Fibroblast of skin of right biceps (primary cell): ENCODE measurements around the gene FCHSD2.
"Not testable (repeated sequence)": the region's sequence is repeated elsewhere in the genome, so short reads cannot be mapped to it uniquely, and the experiment has no call there.

Source experiments
- DNase-seq: peaks from one replicate; pipeline ENCODE4 v3.0.0-alpha.2; 2013

The FCHSD2 gene

DNA sequence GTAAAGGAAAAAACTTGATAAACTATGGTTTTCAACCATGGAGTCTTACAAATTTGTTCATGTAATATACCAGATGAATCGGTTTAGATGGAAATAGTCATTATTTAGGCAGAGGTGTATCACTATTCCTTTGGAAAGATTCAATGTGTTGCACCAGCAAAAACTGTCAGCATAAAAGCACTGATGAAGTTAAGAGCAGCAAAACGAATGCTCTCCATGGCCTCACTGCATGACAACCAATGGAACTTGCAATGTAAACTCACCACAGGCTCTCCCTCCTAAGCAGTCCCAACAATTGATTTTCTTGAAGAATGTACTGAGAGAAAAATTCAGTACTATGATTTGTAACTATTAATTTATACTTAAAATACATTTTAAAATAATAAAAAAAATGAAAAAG, 139.9 kb downstream of the FCHSD2 start:
- no peak for DNase-seq

DNA sequence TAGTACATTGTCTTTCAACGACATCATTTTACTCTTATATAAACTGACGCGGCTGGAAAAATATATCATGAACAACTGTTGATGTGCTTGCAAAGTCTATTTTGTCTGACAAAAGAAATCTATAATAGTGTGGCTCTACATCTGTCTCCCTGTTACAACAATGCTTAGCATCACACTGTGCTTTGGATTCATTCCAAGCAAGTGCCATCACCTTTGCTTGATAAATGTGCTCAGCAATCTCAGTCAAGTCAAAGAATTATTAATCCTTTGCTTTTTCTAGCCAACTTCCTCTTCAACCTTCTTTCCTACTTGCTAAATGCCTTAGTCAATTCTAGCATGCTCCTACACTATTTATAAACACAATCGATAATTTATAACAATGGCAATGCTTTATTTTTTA, 140.5 kb downstream of the FCHSD2 start:
- DNase-seq = peak; percentile 48

DNA sequence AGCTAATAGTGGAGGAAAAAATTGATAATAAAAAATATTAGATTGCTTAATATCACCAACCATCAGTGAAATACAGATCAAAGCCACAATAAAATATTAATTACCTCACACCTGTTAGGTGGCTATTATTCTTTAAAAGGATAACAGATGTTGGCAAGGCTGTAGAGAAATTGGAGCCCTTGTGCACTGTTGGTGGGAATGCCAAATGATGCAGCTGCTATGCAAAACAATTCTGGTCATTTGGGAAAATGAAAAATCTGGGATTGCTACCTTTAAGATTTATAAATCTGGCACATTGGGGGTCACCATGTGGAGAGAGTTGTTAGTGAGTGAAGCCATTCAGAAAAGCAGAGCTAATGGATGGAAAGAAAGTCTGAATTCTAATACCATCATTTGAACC, 143.4 kb downstream of the FCHSD2 start:
- no peak for DNase-seq

DNA sequence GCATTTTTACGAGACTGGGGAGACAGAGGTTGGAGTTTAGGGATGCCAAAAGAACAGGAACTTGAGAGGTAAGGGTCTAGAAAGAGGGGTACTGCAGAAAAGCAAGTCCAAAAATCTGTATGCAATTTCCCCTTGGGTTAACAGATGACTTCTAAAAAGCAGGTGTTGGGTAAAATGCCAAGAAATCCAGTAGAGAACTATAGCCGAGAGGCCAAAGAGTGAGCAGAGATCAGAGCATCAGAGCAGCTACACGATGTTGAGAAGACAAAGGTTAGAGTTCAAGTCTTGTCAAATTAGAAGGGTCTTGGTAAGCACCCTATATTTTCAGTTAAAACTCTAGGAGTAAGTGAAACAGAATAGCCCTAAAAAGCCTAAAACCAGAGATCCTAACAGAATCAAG, 145.2 kb downstream of the FCHSD2 start:
- no peak for DNase-seq

DNA sequence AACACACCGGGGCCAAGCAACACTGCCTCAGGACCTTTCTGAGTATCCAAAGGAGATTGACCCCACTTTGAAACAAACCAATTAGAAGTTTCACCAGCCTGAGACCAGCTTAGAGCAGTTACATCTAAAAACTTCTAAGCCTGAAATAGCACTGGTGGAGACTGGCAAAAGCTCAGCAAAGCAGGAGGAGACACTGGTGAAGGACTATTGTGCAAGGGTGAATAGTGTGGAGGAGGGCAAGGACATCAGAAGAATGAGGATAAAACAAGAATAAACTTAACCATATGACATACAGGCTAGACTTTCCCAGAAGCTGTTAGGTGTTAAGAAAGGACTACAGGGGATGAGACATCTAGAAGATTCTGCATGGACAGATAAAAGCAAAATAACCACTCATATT, 152.4 kb downstream of the FCHSD2 start:
- DNase-seq = no peak

DNA sequence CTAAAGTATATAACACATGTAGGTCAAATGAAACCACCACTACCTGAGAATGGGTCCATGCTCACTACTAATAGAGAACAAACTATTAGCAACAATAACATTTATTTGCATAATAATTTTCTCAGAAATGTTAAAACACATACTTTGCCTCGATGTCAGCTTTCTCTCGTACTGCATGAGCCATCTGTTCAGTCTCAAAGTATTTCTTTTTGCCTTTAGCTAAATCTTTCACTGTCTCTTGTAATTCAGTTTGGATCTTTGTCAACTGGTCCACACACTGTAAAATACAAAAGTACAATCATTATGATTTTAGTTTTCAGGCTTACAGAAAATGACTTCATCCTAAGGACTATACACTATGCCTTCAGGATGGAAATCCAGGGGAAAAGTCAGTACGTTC, 153.3 kb downstream of the FCHSD2 start:
- no peak for DNase-seq

DNA sequence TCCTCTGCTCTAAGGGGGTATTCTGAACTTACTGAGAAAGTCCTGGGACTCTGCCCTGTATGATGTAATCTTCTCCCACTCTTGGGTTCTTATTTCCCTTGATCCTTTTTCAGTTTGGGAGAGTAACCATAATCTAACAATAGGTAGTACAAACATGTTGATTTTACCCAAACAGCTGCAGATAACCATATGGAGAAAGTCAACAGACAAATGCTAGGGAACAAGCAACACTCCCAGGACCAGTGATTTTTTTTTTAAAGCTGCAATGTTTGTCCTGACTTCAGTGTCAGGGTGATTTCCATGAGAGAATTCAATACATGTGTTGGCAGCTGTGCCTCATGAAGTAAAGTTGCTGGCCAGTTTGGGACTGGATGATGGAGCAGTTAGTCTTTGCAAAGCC, 156.5 kb downstream of the FCHSD2 start:
- DNase-seq = no peak

DNA sequence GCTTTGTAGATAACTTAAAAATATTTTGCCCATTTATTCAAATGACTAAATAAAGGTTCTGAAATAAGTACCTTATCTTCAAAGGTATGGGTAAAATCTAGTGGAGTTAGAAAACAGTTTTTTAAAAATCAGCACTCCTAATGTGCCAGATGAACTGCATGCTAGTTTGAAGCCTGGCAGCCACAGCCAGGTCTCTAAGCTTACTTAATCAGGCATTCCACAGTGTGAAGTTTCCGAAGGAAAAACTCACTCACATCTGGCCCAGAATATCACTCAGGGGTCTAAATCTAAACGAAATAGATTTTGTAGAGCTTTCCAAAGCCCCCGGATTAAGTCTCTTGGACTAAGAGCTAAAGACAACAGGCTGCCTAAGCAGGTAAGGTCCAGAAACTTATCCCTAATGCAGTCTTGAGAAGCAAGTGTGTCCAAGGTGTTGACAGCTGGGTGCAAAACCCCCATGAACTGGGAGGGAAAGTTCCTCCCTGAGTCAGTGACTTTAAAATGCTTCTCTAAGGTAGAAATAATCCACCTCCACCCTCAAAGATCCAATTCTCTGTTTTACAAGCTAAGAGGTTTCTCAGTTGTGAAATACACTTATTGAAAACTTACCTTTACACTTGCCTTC, 157.6 kb downstream of the FCHSD2 start:
- DNase-seq = no peak

DNA sequence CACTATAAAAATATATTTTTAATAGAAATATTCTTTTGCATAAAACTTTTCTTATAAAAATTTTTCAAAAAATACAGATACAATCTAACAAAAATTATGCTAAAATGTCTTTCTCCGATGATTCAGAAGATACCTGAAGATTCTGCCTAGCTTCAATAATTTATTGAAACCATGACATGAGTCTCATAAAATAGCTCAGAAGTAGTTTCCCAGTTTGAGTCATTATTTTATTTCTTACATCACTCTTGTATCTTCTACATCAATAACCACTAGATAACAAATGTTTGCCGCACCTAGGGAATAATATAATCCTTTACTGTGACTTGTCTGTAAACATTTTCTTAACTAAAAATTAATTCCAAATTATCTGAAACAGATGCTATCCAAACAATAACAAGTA, 158.6 kb downstream of the FCHSD2 start:
- no peak for DNase-seq

DNA sequence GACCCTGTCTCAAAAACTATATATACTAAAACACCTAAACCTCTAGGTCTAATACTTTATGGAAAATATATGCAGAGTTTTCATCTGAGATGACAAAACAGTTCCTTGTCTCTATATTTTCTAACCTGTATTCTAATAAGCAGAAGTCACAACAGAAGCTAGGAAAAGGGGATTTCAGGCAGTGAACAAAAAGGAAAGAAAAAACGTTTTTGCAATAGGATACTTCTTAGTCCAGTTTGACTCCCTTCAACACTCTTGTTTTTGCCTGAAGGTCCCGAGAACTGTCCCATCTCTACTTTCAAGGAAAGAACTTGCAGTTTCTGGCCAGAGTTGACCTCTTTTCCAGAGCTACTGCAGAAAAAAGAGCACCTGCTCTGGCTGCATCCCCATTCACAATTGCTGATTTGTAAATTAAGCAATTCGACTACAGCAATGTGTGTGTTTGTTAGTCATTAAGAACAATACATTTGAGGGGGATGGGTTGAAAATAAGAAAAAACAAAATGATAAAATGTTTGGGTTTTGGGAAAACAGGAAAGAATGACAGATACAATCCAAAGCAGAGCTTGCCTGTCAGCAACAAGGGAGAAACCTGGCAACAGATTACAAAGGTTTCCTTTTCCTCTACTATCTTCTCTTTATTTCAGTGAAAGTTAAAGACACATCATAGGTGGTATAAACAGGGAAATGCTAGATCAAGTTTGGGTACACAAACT, 160.0 kb downstream of the FCHSD2 start:
- no peak for DNase-seq

DNA sequence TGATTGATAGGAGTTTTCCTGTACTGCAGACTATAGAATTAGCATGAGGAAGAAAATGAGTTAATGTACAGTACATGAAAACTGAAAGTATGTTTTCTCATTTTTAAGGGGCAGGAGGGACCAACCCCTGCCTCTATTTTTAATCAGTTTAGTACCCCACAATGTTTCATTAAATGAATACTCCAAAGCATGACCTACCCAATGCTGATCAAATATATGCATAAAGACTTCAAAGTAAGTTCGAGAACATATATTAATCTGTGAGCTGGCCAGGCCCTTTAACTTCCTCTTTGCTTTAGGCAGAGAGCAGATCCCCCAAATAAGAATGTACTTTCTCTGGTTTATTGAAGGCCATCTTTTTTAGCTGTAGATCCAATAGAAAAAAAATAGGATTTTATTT, 161.0 kb downstream of the FCHSD2 start:
- DNase-seq = no peak

DNA sequence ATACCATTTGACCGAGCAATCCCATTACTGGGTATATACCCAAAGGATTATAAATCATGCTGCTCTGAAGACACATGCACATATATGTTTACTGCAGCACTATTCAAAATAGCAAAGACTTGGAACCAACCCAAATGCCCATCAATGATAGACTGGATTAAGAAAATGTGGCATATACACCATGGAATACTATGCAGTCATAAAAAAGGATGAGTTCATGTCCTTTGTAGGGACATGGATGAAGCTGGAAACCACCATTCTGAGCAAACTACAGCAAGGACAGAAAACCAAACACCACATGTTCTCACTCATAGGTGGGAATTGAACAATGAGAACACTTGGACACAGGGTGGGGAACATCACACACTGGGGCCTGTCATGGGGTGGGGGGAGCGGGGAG, 164.3 kb downstream of the FCHSD2 start:
- DNase-seq = not testable (repeated sequence)

DNA sequence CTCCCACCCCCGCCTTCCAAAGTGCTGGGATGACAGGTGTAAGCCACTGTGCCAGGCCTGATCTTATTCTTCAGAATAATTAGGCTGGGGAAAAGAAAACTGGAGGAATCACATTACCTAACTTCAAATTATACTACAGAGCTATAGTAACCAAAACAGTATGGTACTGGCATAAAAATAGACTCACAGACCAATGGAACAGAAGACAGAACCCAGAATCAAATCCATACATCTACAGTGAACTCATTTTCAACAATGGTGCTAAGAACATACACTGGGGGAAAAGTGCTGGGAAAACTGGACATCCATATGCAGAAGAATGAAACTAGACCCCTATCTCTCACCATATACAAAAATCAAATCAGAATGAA, 165.6 kb downstream of the FCHSD2 start:
- not testable (repeated sequence) for DNase-seq

DNA sequence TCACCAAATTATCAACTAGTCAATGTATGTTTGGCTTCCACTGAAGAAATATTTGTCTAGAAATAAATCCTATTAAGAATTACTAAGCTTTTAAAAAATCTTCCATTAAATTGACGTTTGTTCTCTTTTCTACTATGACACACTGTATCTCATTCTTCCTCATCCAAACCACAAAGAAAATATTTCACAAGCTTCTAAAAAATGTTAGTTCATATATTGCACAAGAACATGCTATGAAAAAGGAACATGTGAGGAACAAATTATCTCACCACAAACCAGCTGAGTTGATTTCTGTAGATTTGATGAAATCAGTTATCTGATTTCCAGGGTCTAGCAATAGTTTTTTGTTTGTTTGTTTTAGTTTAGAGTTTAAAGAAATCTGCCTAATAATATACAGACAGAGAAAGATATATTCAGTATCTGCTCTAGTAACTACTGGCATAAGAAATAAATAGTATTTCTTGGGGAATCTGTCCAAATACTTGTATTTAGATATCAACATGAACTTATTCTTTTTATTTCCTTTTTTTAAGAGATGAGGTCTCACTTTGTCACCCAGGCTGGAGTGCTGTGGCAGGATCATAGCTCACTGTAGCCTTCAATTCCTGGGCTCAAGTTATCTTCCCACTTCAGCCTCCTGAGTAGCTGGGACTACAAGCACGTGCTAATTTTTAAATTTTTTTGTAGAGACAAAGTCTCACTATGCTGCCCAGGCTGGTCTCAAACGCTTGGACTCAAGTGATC, 166.2 kb downstream of the FCHSD2 start:
- DNase-seq = peak; percentile 89

DNA sequence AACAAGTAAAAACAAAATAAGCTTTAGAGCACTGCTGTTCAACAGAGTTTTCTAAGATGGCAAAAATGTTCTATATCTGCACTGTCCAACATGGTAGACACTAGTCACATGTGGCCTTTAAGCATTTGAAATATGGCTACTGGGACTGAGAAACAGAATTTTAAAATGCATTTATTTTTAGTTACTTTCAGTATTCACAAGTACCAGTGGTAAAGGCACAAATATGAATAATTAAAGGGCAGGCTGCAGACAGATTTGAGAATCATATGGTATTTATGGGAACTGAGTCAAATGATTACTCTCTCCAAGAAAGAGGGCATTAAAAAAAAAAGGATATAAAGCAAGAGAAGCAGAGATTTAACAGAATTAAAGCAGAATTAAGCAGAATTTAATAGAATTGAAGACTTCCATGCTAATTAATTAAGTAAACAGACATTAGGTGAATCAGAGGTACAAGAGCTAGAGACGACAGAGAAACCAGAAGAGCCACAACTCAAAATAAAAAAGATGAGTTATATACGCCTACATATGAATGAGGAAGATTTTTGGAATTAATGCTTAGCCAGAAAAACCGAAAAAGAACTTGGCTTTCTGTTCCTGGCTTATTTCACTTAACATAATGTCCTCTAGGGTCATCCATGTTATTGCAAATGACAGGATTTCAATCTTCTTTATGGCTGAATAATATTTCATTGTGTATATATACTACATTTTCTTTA, 167.5 kb downstream of the FCHSD2 start:
- no peak for DNase-seq

DNA sequence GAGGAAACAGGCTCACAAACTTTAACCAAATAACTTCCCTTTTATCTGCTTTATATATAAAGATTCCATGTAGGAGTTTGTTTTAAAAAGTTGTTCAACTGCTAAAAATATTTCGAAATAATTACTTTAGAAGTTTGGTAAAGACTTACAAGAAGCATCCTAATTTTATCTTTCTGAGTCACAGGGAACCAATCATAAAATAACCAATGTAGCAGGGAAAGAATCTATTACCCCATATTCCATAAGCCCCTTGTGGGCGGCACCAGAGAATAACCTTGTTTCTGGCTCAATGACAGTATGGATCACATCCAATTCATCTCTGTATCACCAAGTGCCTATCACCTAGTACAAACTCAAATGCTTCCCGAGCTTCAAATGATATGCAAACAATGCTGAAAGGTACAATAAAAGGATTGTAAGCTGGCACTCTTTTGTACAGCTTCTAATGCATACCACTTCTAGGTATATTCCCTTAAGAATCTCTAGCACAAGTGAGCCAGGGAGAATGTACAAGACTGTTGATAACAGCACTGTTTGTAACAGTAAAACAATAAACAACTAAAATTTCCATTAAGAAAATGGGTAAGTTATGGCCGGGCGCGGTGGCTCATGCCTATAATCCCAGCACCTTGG, 169.5 kb downstream of the FCHSD2 start:
- DNase-seq = peak; percentile 70

DNA sequence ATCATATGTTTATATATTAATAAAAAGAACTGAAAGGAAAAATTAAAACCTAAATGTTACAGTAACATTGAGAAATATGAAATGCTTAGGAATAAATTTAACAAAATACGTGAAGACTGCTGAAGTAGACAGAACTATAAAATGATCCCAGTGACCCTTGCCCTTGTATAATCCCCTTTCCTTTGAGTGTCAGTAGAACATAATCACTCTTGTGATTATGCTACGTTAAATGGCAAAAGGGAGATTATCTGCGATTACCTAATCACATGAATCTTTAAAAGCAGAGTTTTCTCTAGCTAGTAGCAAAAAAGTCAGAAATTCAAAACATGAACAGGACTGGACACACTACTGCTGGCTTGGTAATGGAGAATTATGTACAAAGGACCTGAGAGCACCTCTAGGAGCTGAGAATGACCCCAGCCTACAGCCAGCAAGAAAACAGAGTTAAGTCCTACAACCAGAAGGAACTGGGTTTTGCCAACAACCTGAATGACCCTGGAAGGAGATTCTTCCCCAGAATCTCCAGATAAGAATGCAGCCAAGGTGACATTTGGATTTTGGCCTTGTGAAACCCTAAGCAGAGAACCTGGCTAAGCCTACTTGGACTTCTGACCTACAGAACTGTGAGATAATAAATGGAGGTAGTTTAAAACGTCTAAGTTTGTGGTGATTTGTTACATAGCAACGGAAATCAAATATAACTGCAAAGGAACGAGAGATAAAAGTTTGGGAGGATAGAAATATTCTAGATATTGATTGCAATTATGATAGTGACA, 170.7 kb downstream of the FCHSD2 start:
- DNase-seq = no peak

DNA sequence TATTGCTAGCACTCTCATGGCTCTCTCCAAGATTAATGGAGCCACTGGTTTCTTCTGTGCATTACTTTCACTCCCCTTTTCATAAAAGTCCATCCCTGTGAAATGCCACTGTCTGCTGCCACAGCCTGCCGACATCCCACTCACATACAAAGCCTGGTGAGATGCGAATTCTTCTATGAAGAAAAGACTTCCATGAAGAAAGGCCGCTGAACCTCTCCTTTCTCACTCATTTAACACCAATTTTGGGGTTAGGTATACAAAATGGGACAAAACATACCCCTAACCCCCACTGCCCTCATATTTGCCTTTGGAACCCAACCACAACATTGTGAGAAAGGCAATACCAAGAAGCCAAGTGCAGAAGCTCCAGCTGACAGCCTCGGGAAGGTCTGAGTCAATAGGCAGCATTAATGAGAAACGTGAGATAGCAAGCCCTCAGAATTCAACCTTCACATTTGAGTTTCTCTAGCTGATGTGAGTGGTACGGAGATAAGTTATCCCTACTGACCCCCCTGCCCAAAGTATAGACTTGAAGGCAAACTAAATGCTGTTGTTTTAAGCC, 171.5 kb downstream of the FCHSD2 start:
- DNase-seq = peak; percentile 23

DNA sequence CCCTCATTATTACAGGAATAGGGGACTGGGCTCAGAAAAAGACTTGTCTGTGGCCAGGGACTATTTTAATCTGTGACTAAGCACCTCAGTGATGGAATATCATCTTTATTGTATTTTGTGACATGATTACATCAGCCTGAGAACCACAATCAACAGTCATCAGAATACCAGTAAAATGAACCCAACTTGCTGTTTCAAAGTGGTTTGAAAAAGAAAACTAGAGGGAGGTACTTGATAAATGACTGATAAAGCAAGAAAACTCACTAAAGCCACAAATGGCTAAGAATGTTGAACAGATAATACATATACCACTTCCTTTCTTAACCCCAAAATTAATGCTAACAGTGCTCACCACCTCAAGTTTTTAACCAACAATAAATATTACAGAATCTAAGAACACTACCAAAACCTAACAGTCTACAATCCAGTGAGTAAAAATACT, 172.2 kb downstream of the FCHSD2 start:
- peak; percentile 89 for DNase-seq

DNA sequence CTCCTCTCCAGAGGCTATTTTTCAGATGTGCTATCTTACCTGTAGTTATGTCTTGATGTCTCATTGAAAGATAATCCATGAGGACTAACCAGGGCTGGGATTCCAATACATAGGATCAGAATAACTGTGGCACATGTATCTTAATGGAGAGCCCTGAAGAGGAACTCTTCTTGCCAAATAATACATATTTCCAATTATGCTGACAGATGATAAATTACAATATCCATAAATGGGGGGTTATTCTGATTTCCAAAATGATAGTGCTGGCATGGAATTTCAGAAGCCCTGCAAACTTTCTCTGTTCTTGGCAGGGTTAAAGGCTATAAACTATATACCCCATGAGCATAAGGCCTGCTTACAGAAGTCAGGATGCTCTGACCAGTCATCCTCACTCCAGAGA, 173.7 kb downstream of the FCHSD2 start:
- no peak for DNase-seq

DNA sequence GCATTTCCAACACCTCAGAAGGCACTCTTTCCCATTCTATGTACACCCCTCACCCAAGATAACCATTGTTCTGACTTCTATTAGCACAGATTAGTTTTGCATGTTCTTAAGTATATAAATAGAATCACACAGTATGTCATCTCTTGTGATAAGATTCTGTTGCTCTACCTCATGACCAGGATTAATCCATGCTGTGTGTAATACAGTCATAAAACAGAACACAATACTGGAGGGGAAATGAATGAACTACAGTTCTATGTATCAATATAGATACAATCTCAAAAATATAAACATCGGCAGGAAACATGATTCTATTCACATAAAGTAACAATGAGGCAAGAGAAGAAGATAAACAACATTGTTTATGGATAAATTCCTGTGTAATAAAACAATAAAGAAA, 176.4 kb downstream of the FCHSD2 start:
- no peak for DNase-seq

DNA sequence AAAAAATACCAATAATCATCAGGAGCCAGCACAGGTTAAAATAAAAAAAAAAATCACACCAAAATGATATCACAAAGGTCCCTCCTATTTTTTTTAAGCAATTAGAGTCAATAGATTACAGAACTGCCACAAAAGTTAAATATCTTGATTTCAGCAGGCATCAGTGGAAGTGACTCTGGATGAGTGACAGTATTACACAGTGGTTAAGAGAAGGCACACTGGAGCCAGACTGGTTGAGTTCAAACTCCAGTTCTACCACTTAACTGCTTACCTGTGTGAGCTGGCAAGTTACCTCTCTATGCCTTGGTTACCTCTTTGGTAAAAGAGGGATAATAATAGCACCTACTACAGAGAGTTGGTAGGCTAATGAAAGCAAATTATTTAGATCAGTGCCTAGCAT, 179.4 kb downstream of the FCHSD2 start:
- DNase-seq = no peak
